H1 (cell line): ENCODE results near the gene PSG7. TPM values are rescaled to one million over a fixed set of nuclear protein-coding genes. Genes with fewer than 3 reads are reported as not detected.
"Not testable (repeated sequence)": the region's sequence is repeated elsewhere in the genome, so short reads cannot be mapped to it uniquely, and the experiment has no call there.

Experiments used
- CTCF ChIA-PET: fragments of 300-600 bp; sonication (Branson Sonifier 250); formaldehyde crosslinking; loops from one replicate; lab custom pipeline; 2021; ENCODE audit not compliant: partially characterized antibody; lab: Charles Lee
- POLR2A ChIA-PET: fragments of 300-600 bp; sonication (Branson Sonifier 250); formaldehyde crosslinking; loops from one replicate; lab custom pipeline; 2021; ENCODE audit warnings: inconsistent platforms; ENCODE audit not compliant: partially characterized antibody; lab: Charles Lee
- DNase-seq, 2 experiments: peaks; one replicate each; pipeline versions ENCODE4 v3.0.0 to v3.0.0-alpha.2; 2010 to 2022; ENCODE audit warnings: low spot score in 2 of 2, low read depth in 1 of 2, mixed read lengths in 1 of 2
- FAIRE-seq: peaks from 2 replicates; lab custom pipeline; 2011; peaks lifted over from hg19 to GRCh38; lab: Jason Lieb, UNC
- H2AFZ ChIP-seq: 2 replicates; pipeline ENCODE4 v1.8.1; 2012; ENCODE audit warnings: low read length, inconsistent platforms
- H2AK5ac ChIP-seq: 2 replicates; pipeline ENCODE4 v1.6.1; 2013; ENCODE audit warnings: low read depth, low read length
- H2BK120ac ChIP-seq: replicated peaks from 2 replicates; pipeline ENCODE3; 2013; ENCODE audit warnings: low read depth, low read length, inconsistent platforms
- H2BK12ac ChIP-seq: 2 replicates; pipeline ENCODE4 v1.6.1; 2013; ENCODE audit warnings: low read depth, low read length
- H2BK15ac ChIP-seq: 2 replicates; pipeline ENCODE4 v1.6.1; 2013; ENCODE audit warnings: low read length
- H2BK20ac ChIP-seq: 2 replicates; pipeline ENCODE4 v1.6.1; 2013; ENCODE audit warnings: low read length
- H2BK5ac ChIP-seq: 2 replicates; pipeline ENCODE4 v1.6.1; 2013; ENCODE audit warnings: low read depth, low read length
- H3K14ac ChIP-seq: 2 replicates; pipeline ENCODE4 v1.6.1; 2013; ENCODE audit warnings: inconsistent platforms; ENCODE audit not compliant: insufficient read length
- H3K18ac ChIP-seq: 2 replicates; pipeline ENCODE4 v1.6.1; 2013; ENCODE audit warnings: low read length; ENCODE audit errors: extremely low read depth
- H3K23ac ChIP-seq: 2 replicates; pipeline ENCODE4 v1.6.1; 2013; ENCODE audit warnings: inconsistent platforms; ENCODE audit not compliant: insufficient read length
- H3K23me2 ChIP-seq: 2 replicates; pipeline ENCODE4 v1.6.1; 2013; ENCODE audit warnings: low read depth, low read length
- H3K27ac ChIP-seq: 2 replicates; pipeline ENCODE4 v1.6.1; 2011; ENCODE audit warnings: low read depth, low read length, inconsistent platforms
- H3K27me3 ChIP-seq, 4 experiments: replicated peaks in 1 of 4; 1 replicate in 1 of 4; 2 replicates in 3 of 4; pipeline versions ENCODE4 v1.6.1 to v1.8.1; 2011 to 2013; ENCODE audit warnings: low read length in 3 of 4, mild to moderate bottlenecking in 3 of 4, inconsistent platforms in 2 of 4, mixed read lengths in 2 of 4, moderate library complexity in 1 of 4; ENCODE audit not compliant: control insufficient read depth in 3 of 4, insufficient read depth in 3 of 4; ENCODE audit errors: extremely low read depth in 1 of 4
- H3K36me3 ChIP-seq, 4 experiments: 2 replicates each; pipeline versions ENCODE4 v1.6.1 to v1.8.1; 2011 to 2013; ENCODE audit warnings: mild to moderate bottlenecking in 4 of 4, low read length in 3 of 4, moderate library complexity in 2 of 4, control low read depth in 1 of 4, inconsistent platforms in 1 of 4; ENCODE audit not compliant: insufficient read depth in 4 of 4, control insufficient read depth in 2 of 4
- H3K4ac ChIP-seq: replicated peaks from 2 replicates; pipeline ENCODE3; 2013; ENCODE audit warnings: low read length, low read depth, mixed read lengths, inconsistent platforms; ENCODE audit not compliant: insufficient read length
- H3K4me1 ChIP-seq, 4 experiments: replicated peaks in 1 of 4; 1 replicate in 1 of 4; 2 replicates in 3 of 4; pipeline versions ENCODE4 v1.6.1 to v1.8.1; 2011 to 2013; ENCODE audit warnings: low read length in 3 of 4, inconsistent platforms in 2 of 4, mixed read lengths in 1 of 4; ENCODE audit not compliant: insufficient read depth in 4 of 4, control insufficient read depth in 3 of 4
- H3K4me2 ChIP-seq, 2 experiments: 2 replicates each; pipeline versions ENCODE4 v1.6.1 to v1.8.1; 2011 to 2013; ENCODE audit warnings: low read depth in 2 of 2, low read length in 2 of 2, control low read depth in 1 of 2, inconsistent platforms in 1 of 2, mild to moderate bottlenecking in 1 of 2; ENCODE audit not compliant: insufficient read depth in 1 of 2
- H3K4me3 ChIP-seq, 4 experiments: fragments of 200-600, 300-600 bp in 1 of 4; sonication (generic), shearing (Covaris generic), sonication (Bioruptor Twin) in 1 of 4; 2 replicates each; pipeline versions ENCODE4 v1.5.1 to v1.8.1; 2011 to 2016; ENCODE audit warnings: low read length in 4 of 4, low read depth in 3 of 4, control low read depth in 2 of 4, inconsistent platforms in 2 of 4, mild to moderate bottlenecking in 2 of 4, mixed read lengths in 1 of 4, moderate library complexity in 1 of 4; ENCODE audit not compliant: insufficient read depth in 2 of 4; ENCODE audit errors: extremely low read depth in 1 of 4
- H3K56ac ChIP-seq: replicated peaks from 2 replicates; pipeline ENCODE3; 2013; ENCODE audit warnings: low read depth, mild to moderate bottlenecking, mixed read lengths, low read length, inconsistent platforms; ENCODE audit not compliant: insufficient read length
- H3K79me1 ChIP-seq: 2 replicates; pipeline ENCODE4 v1.6.1; 2013; ENCODE audit warnings: low read depth, low read length, control low read depth
- H3K79me2 ChIP-seq, 2 experiments: 2 replicates each; pipeline versions ENCODE4 v1.6.1 to v1.8.1; 2012 to 2013; ENCODE audit warnings: low read length in 2 of 2, mild to moderate bottlenecking in 2 of 2, inconsistent platforms in 1 of 2; ENCODE audit not compliant: insufficient read depth in 2 of 2, control insufficient read depth in 1 of 2
- H3K9ac ChIP-seq, 4 experiments: replicated peaks in 1 of 4; 1 replicate in 1 of 4; 2 replicates in 3 of 4; pipeline versions ENCODE4 v1.6.1 to v1.8.1; 2011 to 2013; ENCODE audit warnings: low read depth in 3 of 4, low read length in 3 of 4, control low read depth in 2 of 4, mild to moderate bottlenecking in 2 of 4, moderate library complexity in 2 of 4, inconsistent platforms in 1 of 4; ENCODE audit errors: extremely low read depth in 1 of 4
- H3K9me3 ChIP-seq, 2 experiments: 2 replicates each; pipeline versions ENCODE4 v1.6.1 to v1.8.1; 2012 to 2013; ENCODE audit warnings: mild to moderate bottlenecking in 2 of 2, moderate library complexity in 2 of 2, control low read depth in 1 of 2, inconsistent platforms in 1 of 2, low read depth in 1 of 2, low read length in 1 of 2, mixed read lengths in 1 of 2; ENCODE audit not compliant: insufficient read depth in 2 of 2
- H4K20me1 ChIP-seq, 2 experiments: replicated peaks in 1 of 2; 2 replicates each; pipeline versions ENCODE3 to v1.8.1; 2011 to 2013; ENCODE audit warnings: inconsistent platforms in 2 of 2, low read length in 2 of 2, mild to moderate bottlenecking in 1 of 2; ENCODE audit not compliant: insufficient read depth in 2 of 2, control insufficient read depth in 1 of 2
- H4K5ac ChIP-seq: 2 replicates; pipeline ENCODE4 v1.6.1; 2013; ENCODE audit warnings: low read length, low read depth, mixed read lengths, inconsistent platforms; ENCODE audit not compliant: insufficient read length
- H4K8ac ChIP-seq: 2 replicates; pipeline ENCODE4 v1.8.0; 2013; ENCODE audit warnings: mild to moderate bottlenecking, moderate library complexity, low read length, inconsistent platforms; ENCODE audit not compliant: insufficient read depth; ENCODE audit errors: extremely low read depth
- H4K91ac ChIP-seq: replicated peaks from 2 replicates; pipeline ENCODE3; 2013; ENCODE audit warnings: low read length, mixed read lengths, inconsistent platforms; ENCODE audit not compliant: insufficient read length
- TCF12 ChIP-seq: IDR thresholded peaks from 2 replicates; pipeline ENCODE4 v1.6.1; 2011; ENCODE audit warnings: low read depth, mild to moderate bottlenecking, low read length
- YY1 ChIP-seq: IDR thresholded peaks from 2 replicates; pipeline ENCODE4 v1.6.1; 2011; ENCODE audit warnings: low read depth, mild to moderate bottlenecking, low read length
- polyA plus RNA-seq, 7 experiments: library from polyadenylated mRNA; depleted of rRNA in 3 of 7; stranded (reverse) in 5 of 7; unstranded in 2 of 7; fragments of >200 nt in 5 of 7; fragments of 200-250 nt in 2 of 7; gene quantifications; 1 replicate in 5 of 7; 2 replicates in 1 of 7; 4 replicates in 1 of 7; pipeline versions ENCODE4 v1.2.1 to v1.2.3, GENCODE V29; 2011 to 2013; ENCODE audit warnings: missing spikeins in 2 of 7, mixed read lengths in 2 of 7
- total RNA-seq: library from RNA; stranded (reverse); fragmentation: NEBNext Ultra II Directional; extraction: Animal tissue kit (Norgen Biotek cat#: 25700); gene quantifications from 2 replicates; pipeline ENCODE4 v1.2.1, GENCODE V29; 2021

The PSG7 gene
- total and polyA plus RNA-seq, 2 of the 8 experiments (the other 6 are each of a cell fraction or from before 2014, with no cell fraction given), result not detected

DNA sequence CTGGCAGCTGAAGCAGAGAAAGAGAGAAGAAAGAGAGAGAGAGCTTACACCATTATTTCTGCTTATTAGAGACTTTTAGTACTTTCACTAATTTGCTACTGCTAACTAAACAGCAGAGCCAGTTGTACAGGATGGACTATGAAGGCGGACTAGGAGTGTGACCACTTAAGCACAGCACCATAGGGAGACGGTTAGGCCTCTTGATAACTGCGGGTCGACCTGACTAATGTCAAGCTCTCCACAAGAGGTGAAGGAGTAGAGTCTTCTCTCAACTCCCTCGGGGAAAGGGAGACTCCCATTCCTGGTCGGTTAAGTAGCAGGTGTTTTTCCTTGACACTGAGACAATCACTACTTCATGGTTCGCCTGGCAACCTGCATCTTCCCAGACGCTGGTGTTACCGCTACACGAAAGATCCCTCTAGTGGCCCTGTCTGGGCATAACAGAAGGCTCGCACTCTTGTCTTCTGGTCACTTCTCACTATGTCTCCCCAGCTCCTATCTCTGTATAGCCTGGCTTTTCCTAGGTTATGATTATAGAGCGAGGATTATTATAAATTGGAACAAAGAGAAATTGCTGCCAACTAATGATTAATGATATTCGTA, 5.3 kb upstream of the PSG7 start (continued):
- TF ChIP-seq YY1 (no peak), TCF12 (no peak)

GRCh38 chr19:42934726-42935125, 2.3 kb downstream of the PSG7 start:
- H3K4ac ChIP-seq, H3K36me3 ChIP-seq, H2BK120ac ChIP-seq, DNase-seq, H3K4me2 ChIP-seq, H3K4me1 ChIP-seq, H3K23ac ChIP-seq, H3K4me3 ChIP-seq, H4K8ac ChIP-seq, H2BK15ac ChIP-seq, H3K27me3 ChIP-seq, H3K23me2 ChIP-seq, H3K27ac ChIP-seq, H3K79me2 ChIP-seq, H2BK20ac ChIP-seq, H4K91ac ChIP-seq, FAIRE-seq, H3K79me1 ChIP-seq, POLR2A ChIA-PET, H2BK12ac ChIP-seq, H4K5ac ChIP-seq, H2AK5ac ChIP-seq, H2AFZ ChIP-seq, H4K20me1 ChIP-seq, H3K9ac ChIP-seq, H3K18ac ChIP-seq, CTCF ChIA-PET, H3K56ac ChIP-seq, H3K14ac ChIP-seq, H2BK5ac ChIP-seq: not testable (repeated sequence)
- H3K9me3 ChIP-seq, result peaks cover 43 to 73% of the 10 kb centered on the region in 2 experiments
